HG03095 (cell line): ENCODE results near the gene SASH1.

ENCODE experiments used
- ATAC-seq: cut with Tn5 transposase; IDR thresholded peaks from one replicate; pipeline ENCODE4 v1.9.1; 2021; ENCODE audit warnings: moderate library complexity; ENCODE audit not compliant: unreplicated experiment

Gene SASH1

GRCh38 chr6:148516617-148517016 is 174.0 kb downstream of the SASH1 start:
- no peak for ATAC-seq

DNA sequence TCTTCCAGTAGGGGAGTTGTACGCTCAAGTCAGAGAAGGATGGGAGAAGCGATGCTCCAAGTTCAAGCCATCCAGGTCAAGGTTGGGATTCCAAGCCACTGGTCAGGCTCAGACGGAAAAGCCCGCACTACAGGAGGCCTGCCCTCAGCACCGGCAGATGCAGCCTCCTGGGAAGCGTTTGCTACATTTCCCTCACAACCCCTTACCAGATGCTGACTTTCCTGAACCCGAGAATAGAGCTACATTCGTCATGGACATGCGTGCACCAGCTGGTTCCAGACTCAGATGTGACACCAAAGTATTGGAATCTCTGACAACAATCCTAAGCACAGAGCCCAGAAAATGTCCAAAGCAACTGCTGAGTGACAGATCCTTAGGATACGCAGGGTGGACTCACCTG is 174.8 kb downstream of the SASH1 start:
- ATAC-seq: no peak

GRCh38 chr6:148518511-148519156 is 176.0 kb downstream of the SASH1 start:
- ATAC-seq: no peak

DNA sequence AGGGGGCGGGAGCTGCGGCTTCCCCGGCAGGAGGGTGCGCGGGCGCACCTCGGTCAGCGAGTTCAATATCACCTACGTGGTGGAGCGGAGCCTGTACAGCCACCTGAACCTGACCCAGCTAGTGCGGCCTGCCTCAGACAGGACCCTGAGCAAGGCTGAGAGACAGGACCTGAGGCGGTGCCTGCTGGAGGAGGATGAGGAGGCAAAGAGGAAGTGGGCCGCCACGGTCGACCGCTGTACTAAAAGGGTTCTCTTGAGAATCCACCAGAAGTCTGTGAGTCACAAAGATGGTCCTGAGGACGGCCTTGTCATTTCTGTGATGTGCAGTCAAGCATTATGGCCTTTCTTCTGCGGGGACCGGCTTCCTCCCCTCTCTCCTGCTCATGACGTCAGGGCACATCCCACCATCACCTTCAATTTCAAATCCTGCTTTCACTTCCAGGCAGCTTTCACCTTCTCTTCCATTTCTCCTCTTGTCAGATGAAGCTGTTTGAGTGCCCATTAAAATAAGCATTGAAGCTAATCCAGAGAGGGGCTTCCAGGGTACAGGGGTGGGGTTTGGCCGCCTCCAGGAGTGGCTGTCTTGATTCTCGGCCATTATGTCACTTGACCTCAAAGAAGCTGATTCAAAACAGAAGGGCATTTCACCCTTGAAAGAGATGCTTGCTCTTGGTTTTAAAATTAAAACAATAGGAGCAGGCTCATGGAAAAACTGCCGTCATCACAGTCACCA is 177.6 kb downstream of the SASH1 start:
- ATAC-seq: peak; percentile 92

GRCh38 chr6:148521158-148521557 is 178.5 kb downstream of the SASH1 start:
- no peak for ATAC-seq

DNA sequence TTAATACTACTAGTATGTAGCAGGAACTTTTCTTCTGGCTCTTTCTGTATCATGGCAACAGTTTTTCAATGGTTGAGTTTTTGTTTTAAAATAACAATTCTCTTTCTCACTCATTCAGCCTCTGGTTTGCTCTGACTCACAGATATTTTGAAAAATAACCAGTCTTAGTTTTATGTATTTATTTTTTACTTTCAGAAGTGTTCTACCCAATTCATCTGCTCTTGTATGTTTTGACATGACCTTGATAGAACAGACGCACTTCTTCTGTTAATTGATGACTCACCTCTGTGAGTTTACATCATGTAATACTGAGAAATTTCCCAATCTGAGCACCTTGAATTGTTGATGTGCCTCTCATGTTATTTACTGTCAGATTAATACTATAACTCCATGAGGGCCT is 178.9 kb downstream of the SASH1 start:
- no peak for ATAC-seq

GRCh38 chr6:148523048-148523447 is 180.4 kb downstream of the SASH1 start:
- ATAC-seq: no peak

DNA sequence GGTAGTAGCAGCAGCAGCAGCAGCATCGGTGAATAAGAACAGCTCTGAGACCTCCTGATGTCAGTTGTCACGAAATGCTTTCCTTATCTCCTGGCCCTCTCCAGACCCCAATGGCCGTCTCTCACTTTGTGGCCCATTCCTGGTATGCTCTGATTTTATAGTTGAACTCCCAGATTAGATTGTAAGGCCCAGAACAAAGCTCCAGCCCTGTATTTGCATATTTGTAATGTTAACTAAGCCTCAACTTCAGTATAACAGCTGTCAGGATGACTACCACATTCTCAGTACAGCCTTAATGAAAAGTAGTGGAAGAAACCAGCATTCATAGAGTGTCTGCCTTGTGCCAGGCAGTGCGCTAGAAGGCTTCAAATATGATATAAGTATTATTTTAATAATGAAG is 180.9 kb downstream of the SASH1 start:
- no peak for ATAC-seq

GRCh38 chr6:148524471-148524882 is 181.8 kb downstream of the SASH1 start:
- no peak for ATAC-seq

GRCh38 chr6:148524976-148525375 is 182.3 kb downstream of the SASH1 start:
- ATAC-seq: no peak

DNA sequence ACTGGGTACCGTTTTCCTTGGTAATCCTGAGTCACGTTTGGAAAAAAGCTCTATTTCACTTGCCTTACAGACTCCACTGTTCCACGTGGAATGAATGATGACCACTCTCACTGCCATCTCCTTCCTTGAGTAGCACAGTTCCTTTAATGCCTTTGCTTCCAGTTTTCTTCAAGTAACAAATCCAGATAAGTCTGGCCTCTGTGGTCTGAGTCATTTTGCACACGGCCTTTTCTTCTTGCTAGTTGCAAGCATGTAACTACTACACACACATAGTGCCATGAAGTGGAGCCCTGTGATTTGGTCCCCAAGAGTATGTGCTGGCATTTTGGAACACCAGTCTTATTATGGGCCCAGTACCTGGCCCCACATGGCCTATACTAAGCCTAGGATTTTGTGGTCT is 182.8 kb downstream of the SASH1 start:
- ATAC-seq: no peak

DNA sequence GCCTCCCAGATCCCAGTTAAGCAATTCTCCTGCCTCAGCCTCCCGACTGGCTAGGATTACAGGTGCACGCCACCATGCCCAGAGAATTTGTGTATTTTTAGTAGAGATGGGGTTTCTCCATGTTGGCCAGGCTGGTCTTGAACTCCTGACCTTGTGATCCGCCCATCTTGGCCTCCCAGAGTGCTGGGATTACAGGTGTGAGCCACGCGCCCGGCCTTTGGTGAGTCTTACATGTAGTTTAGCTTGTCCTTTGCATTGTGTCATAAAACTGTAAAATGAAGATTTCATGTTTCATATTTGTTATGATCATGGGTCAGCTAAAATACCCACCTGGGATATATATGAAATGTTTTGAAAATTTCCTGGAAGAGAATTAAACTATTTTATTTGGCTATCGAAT is 183.5 kb downstream of the SASH1 start:
- ATAC-seq: no peak

GRCh38 chr6:148528292-148528691 is 185.7 kb downstream of the SASH1 start:
- ATAC-seq: no peak

GRCh38 chr6:148529010-148529409 is 186.4 kb downstream of the SASH1 start:
- ATAC-seq: no peak

DNA sequence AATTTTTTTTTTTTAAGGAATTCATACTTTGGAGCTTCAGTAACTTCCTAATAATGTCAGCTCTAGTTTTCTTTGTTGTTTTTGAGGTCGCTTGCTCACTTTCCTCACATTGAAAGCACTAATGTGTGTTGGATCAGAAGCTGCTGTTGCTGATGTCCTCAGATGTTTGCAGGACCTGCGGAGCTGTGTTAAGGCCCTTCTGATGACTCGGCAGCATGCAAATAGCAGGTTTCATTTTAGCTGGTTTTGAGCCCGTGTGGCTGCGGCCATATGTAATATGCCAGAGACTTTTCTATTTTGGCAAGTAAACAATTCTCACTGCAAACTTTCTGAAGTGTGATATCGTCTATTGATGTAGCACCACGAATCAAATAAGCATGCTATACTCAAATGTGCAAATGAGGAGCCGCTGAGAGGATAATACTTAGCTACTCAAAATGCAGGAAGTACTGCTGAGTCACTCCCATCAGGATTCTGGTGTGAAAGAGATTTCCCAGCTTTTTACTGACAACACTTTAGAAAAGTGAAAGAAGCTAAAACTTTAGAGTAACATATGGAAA is 187.8 kb downstream of the SASH1 start:
- ATAC-seq: peak; percentile 81

GRCh38 chr6:148530976-148531375 is 188.3 kb downstream of the SASH1 start:
- no peak for ATAC-seq

DNA sequence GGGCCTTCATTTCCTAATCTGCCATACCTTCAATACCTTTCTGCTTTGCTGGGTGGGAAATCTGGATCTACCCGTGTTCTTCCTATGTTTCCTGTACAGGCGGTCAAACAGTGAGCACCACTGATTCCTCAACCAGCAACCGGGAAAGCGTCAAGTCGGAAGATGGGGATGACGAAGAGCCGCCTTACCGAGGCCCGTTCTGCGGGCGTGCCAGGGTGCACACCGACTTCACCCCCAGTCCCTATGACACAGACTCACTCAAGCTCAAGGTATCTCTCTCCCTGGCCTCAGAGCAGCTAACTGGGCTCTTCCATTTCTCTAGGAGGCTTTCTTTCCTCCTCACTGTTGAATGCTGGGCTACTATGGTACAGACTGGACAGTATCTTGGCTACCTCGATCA is 190.1 kb downstream of the SASH1 start:
- no peak for ATAC-seq

- no peak for ATAC-seq
Observed at GRCh38 chr6:148533309-148534107, 190.9 kb downstream of the SASH1 start.

GRCh38 chr6:148534871-148535270 is 192.2 kb downstream of the SASH1 start:
- no peak for ATAC-seq

DNA sequence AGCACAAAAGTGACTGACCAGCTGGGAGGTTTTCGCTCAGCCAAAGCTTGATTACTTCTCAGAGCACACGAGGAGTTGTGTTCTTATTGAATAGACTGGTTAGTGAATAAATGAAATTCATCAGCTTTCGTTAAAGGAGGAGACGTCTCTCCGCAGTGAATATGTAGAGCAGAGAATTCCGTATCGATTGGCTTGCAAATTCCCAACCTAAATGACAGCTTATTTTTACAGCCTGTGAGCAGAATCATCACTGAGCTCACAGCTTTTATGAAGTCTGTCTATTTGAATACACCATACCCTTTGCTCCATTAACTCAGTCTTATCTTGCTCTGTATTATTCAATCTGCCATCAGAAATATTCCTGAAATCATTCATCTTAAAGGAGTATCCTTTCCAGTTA is 192.7 kb downstream of the SASH1 start:
- ATAC-seq: no peak

DNA sequence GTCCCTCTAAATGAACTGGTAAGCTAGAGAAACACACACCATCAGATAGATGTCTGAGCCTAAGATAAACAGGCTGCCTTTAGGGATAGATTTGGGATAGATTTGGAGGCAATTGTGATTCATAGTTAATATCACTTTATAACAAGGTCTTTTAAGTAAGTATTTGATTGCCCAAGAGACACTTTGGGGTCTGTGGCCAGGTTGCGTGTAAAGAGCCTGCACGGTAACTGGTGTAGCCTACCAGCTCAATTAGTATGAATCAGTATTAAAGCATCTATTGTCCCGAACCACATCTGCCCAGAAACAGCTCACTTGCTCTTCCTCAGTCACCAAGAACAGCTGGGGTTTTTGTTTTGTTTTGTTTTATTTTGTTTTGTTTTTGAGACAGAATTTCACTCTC is 193.3 kb downstream of the SASH1 start:
- ATAC-seq: no peak
